IMR-90 (cell line): ENCODE measurements around the gene STXBP4. TPM values are rescaled to one million over a fixed set of nuclear protein-coding genes. Genes with fewer than 3 reads are reported as not detected.

ENCODE experiments used
- ATAC-seq: fragments of 200-7000 bp; cut with Tn5 transposase; 2 replicates; pipeline ENCODE4 v1.9.1; 2020; ENCODE audit warnings: low read depth, mild to moderate bottlenecking, moderate library complexity
- BruUV-seq: library from RNA; stranded (reverse); fragments of 400-500 nt; replicated peaks from 2 replicates; lab custom pipeline; 2021; lab: Mats Ljungman, UMichigan
- CTCF ChIA-PET: fragments of 300-600 bp; formaldehyde crosslinking; extraction: SDS; loops from one replicate; lab custom pipeline; 2021; ENCODE audit warnings: antibody characterized with exemption; lab: Yijun Ruan, JAX
- POLR2A ChIA-PET: fragments of 300-600 bp; sonication (Branson Sonifier 250); formaldehyde crosslinking; loops from one replicate; lab custom pipeline; 2022; ENCODE audit warnings: antibody characterized with exemption; ENCODE audit not compliant: unreplicated experiment; lab: Charles Lee
- DNase-seq: peaks from one replicate; pipeline ENCODE4 v3.0.0; 2013
- H2AFZ ChIP-seq: replicated peaks from 2 replicates; pipeline ENCODE3; 2013; ENCODE audit warnings: low read length, mild to moderate bottlenecking; ENCODE audit not compliant: poor library complexity
- H2AK5ac ChIP-seq: 2 replicates; pipeline ENCODE4 v1.6.1; 2013; ENCODE audit warnings: low read depth, low read length, inconsistent platforms
- H2AK9ac ChIP-seq: replicated peaks from 2 replicates; pipeline ENCODE3; 2013; ENCODE audit warnings: mild to moderate bottlenecking, low read depth, low read length, moderate library complexity; ENCODE audit not compliant: poor library complexity
- H2BK120ac ChIP-seq: 2 replicates; pipeline ENCODE4 v1.6.1; 2013; ENCODE audit warnings: low read depth, low read length, inconsistent platforms
- H2BK15ac ChIP-seq: 3 replicates; pipeline ENCODE4 v1.6.1; 2013; ENCODE audit warnings: low read depth, low read length, inconsistent platforms
- H2BK20ac ChIP-seq: 2 replicates; pipeline ENCODE4 v1.6.1; 2013; ENCODE audit warnings: low read depth, mild to moderate bottlenecking, inconsistent platforms, low read length, moderate library complexity
- H2BK5ac ChIP-seq: 2 replicates; pipeline ENCODE4 v1.6.1; 2013; ENCODE audit warnings: mild to moderate bottlenecking, low read depth, low read length, inconsistent platforms; ENCODE audit not compliant: poor library complexity, severe bottlenecking
- H3K14ac ChIP-seq: replicated peaks from 2 replicates; pipeline ENCODE4 v1.6.1; 2013; ENCODE audit warnings: low read depth, low read length, inconsistent platforms
- H3K18ac ChIP-seq: 2 replicates; pipeline ENCODE4 v1.6.1; 2013; ENCODE audit warnings: low read depth, low read length, control low read depth
- H3K23ac ChIP-seq: 2 replicates; pipeline ENCODE4 v1.6.1; 2013; ENCODE audit warnings: low read depth, low read length, inconsistent platforms
- H3K27ac ChIP-seq: 2 replicates; pipeline ENCODE4 v1.5.1; 2013; ENCODE audit warnings: mild to moderate bottlenecking, control low read depth, low read length; ENCODE audit not compliant: insufficient read depth
- H3K27me3 ChIP-seq: 2 replicates; pipeline ENCODE4 v1.6.1; 2013; ENCODE audit warnings: low read length; ENCODE audit not compliant: control insufficient read depth, insufficient read depth
- H3K36me3 ChIP-seq: 2 replicates; pipeline ENCODE4 v1.6.1; 2013; ENCODE audit warnings: low read length, mixed read lengths; ENCODE audit not compliant: control insufficient read depth, insufficient read depth
- H3K4ac ChIP-seq: 2 replicates; pipeline ENCODE4 v1.6.1; 2013; ENCODE audit warnings: low read depth, low read length, inconsistent platforms
- H3K4me1 ChIP-seq: 2 replicates; pipeline ENCODE4 v1.6.1; 2013; ENCODE audit warnings: low read length, mixed read lengths; ENCODE audit not compliant: control insufficient read depth, insufficient read depth
- H3K4me2 ChIP-seq: 2 replicates; pipeline ENCODE4 v1.6.1; 2013; ENCODE audit warnings: low read depth, mild to moderate bottlenecking, control low read depth, low read length, moderate library complexity
- H3K4me3 ChIP-seq: 2 replicates; pipeline ENCODE4 v1.5.1; 2013; ENCODE audit warnings: low read depth, mild to moderate bottlenecking, control low read depth, low read length, moderate library complexity; ENCODE audit not compliant: insufficient read depth
- H3K56ac ChIP-seq: 2 replicates; pipeline ENCODE4 v1.6.1; 2013; ENCODE audit warnings: low read length, inconsistent platforms; ENCODE audit not compliant: insufficient read depth; ENCODE audit errors: extremely low read depth
- H3K79me1 ChIP-seq, 2 experiments: 2 replicates each; pipeline ENCODE4 v1.6.1; 2013; ENCODE audit warnings: low read length in 2 of 2, inconsistent platforms in 1 of 2, low read depth in 1 of 2
- H3K9ac ChIP-seq: 2 replicates; pipeline ENCODE4 v1.6.1; 2013; ENCODE audit warnings: low read depth, low read length, control low read depth
- H3K9me1 ChIP-seq: 2 replicates; pipeline ENCODE4 v1.6.1; 2013; ENCODE audit warnings: low read length, inconsistent platforms; ENCODE audit not compliant: insufficient read depth
- H3K9me3 ChIP-seq: 2 replicates; pipeline ENCODE4 v1.6.1; 2013; ENCODE audit warnings: low read length; ENCODE audit not compliant: control insufficient read depth, insufficient read depth
- H4K20me1 ChIP-seq: 2 replicates; pipeline ENCODE4 v1.6.1; 2013; ENCODE audit warnings: low read length, inconsistent platforms; ENCODE audit not compliant: insufficient read depth
- H4K5ac ChIP-seq: 2 replicates; pipeline ENCODE4 v1.6.1; 2013; ENCODE audit warnings: mild to moderate bottlenecking, low read depth, low read length, control low read depth
- H4K8ac ChIP-seq, 2 experiments: 2 replicates each; pipeline ENCODE4 v1.6.1; 2013; ENCODE audit warnings: low read depth in 2 of 2, low read length in 2 of 2, control low read depth in 1 of 2, inconsistent platforms in 1 of 2
- H4K91ac ChIP-seq: 2 replicates; pipeline ENCODE4 v1.6.1; 2013; ENCODE audit warnings: low read depth, low read length, inconsistent platforms; ENCODE audit not compliant: insufficient read depth
- CEBPB ChIP-seq: IDR thresholded peaks from 2 replicates; pipeline ENCODE4 v1.6.1; 2012; ENCODE audit warnings: low read depth, low read length, improper control_type of control experiment
- FOS ChIP-seq: fragments of 150-350 bp; IDR thresholded peaks from 2 replicates; pipeline ENCODE4 v1.6.1; 2016; ENCODE audit warnings: low read depth, low read length
- MXI1 ChIP-seq: IDR thresholded peaks from 2 replicates; pipeline ENCODE4 v1.6.1; 2012; ENCODE audit warnings: low read depth, mild to moderate bottlenecking, low read length, moderate library complexity, borderline replicate concordance
- NFE2L2 ChIP-seq: fragments of 150-350 bp; IDR thresholded peaks from 2 replicates; pipeline ENCODE4 v1.6.1; 2016; ENCODE audit warnings: low read depth, mild to moderate bottlenecking, low read length
- RAD21 ChIP-seq: IDR thresholded peaks from 2 replicates; pipeline ENCODE4 v1.6.1; 2012; ENCODE audit warnings: low read length, improper control_type of control experiment
- RCOR1 ChIP-seq: IDR thresholded peaks from 2 replicates; pipeline ENCODE4 v1.6.1; 2012; ENCODE audit warnings: mild to moderate bottlenecking, low read length, improper control_type of control experiment; ENCODE audit not compliant: insufficient replicate concordance
- RFX5 ChIP-seq: IDR thresholded peaks from 2 replicates; pipeline ENCODE4 v1.8.0; 2012; ENCODE audit warnings: low read depth, mild to moderate bottlenecking, low read length, moderate library complexity
- WGBS, 2 experiments: methylation state at CpG; one replicate each; pipeline versions ENCODE4 v1.1.5 to v1.1.7; 2013; ENCODE audit warnings: missing lambda C conversion rate in 2 of 2; ENCODE audit not compliant: insufficient read length in 1 of 2; ENCODE audit errors: extremely low coverage in 2 of 2; 5-methylcytosine and 5-hydroxymethylcytosine counted together
- dilution Hi-C: fragments of 300-500 bp; cut with HindIII; formaldehyde crosslinking; loops from one replicate; pipeline ENCODE4 v1.14.3; 2018; ENCODE audit warnings: low sequenced_read_pairs; ENCODE audit not compliant: unreplicated experiment
- in situ Hi-C: fragments of 300-500 bp; cut with MboI; formaldehyde crosslinking; loops from 3 replicates; pipeline ENCODE4 v1.14.3; 2019; ENCODE audit warnings: low sequenced_read_pairs, inconsistent platforms, mixed read lengths
- intact Hi-C: fragments of 100-400 bp; cut with micrococcal nuclease; formaldehyde crosslinking; loops from 2 replicates; pipeline ENCODE4 v1.10.0; 2022
- polyA plus RNA-seq, 3 experiments: library from polyadenylated mRNA; depleted of rRNA; stranded (reverse); fragments of >200 nt; gene quantifications; 2 replicates each; pipeline ENCODE4 v1.2.3, GENCODE V29; 2012; ENCODE audit warnings: low replicate concordance in 1 of 3
- total RNA-seq: library from RNA; depleted of rRNA; stranded (reverse); fragments of >200 nt; gene quantifications from 2 replicates; pipeline ENCODE4 v1.2.3, GENCODE V29; 2012
- TF ChIP-seq, protein P1 (sequence below): fragments of 150-350 bp; IDR thresholded peaks from 2 replicates; pipeline ENCODE4 v1.6.1; 2016; ENCODE audit warnings: low read depth, mild to moderate bottlenecking, low read length, moderate library complexity, borderline replicate concordance

STXBP4 gene
- total and polyA plus RNA-seq, 2 of the 4 experiments (the other 2 are of a cell fraction): 4.1 to 20.4 TPM

DNA sequence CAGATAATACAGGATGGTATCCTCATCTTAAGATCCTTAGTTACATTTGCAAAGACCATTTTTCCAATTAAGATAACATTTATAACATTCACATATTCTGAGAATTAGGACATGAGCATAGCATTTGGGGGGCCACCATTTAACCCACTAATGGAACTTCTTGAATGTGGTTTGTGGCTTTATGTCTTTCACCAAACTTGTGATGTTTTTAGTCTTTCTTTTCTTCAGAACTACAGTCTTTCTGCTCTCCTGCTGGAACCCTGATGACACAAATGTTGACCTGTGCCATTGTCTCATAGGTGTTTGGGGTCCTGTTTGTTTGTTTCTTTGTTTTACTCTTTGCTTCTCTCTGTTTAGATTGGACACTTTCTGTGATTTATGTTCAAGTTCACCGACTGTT lies 23.3 kb upstream of the STXBP4 start:
- in situ Hi-C loops: no loop called here
- no peak overlapping the region for H2BK20ac ChIP-seq
- H3K9ac ChIP-seq: no peak overlapping the region
- H3K23ac ChIP-seq: no peak overlapping the region
- peaks cover 4% of the 10 kb centered on the region; the same call in 1 of the 2 replicates for H3K27me3 ChIP-seq
- no peak overlapping the region for H3K18ac ChIP-seq
- H2BK5ac ChIP-seq: no peak overlapping the region
- H4K91ac ChIP-seq: no peak overlapping the region
- no peak overlapping the region for H3K27ac ChIP-seq
- H3K14ac ChIP-seq: no peak overlapping the region
- CTCF ChIA-PET: interaction anchor here (0.7 kb wide), 1 partner anchor 259 kb away, joined by 3 read pairs; no protein-coding TSS in a partner anchor
- no peaks in the 10 kb centered on the region for H3K79me1 ChIP-seq
- peaks cover 1% of the 10 kb centered on the region; the same call in 1 of the 2 replicates for H3K36me3 ChIP-seq
- no peak for ATAC-seq
- H2BK120ac ChIP-seq: no peak overlapping the region
- dilution Hi-C loops: no loop called here
- H2BK15ac ChIP-seq: no peak overlapping the region
- H4K8ac ChIP-seq: no peak overlapping the region
- H2AFZ ChIP-seq: no peak overlapping the region
- no peak overlapping the region for H4K5ac ChIP-seq
- no peak overlapping the region for H3K4ac ChIP-seq
- BruUV-seq: no TSS peak
- peaks cover 4% of the 10 kb centered on the region; the same call in 1 of the 2 replicates for H4K20me1 ChIP-seq
- no peak overlapping the region for H2AK9ac ChIP-seq
- no peak overlapping the region for H2AK5ac ChIP-seq
- no peak overlapping the region for H3K56ac ChIP-seq
- no peak for DNase-seq
- intact Hi-C loops: no loop called here
- H3K4me3 ChIP-seq: no peak overlapping the region
- H3K9me3 ChIP-seq: no peaks in the 10 kb centered on the region
- WGBS, 2 experiments: no CpG with 5 or more reads among the region's 1 CpG
- TF ChIP-seq RAD21 (no peak), RFX5 (no peak), CEBPB (no peak), FOS (no peak), NFE2L2 (no peak), RCOR1 (no peak), MXI1 (no peak)
- TF ChIP-seq, protein P1, sequence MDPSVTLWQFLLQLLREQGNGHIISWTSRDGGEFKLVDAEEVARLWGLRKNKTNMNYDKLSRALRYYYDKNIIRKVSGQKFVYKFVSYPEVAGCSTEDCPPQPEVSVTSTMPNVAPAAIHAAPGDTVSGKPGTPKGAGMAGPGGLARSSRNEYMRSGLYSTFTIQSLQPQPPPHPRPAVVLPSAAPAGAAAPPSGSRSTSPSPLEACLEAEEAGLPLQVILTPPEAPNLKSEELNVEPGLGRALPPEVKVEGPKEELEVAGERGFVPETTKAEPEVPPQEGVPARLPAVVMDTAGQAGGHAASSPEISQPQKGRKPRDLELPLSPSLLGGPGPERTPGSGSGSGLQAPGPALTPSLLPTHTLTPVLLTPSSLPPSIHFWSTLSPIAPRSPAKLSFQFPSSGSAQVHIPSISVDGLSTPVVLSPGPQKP: no peak
- H3K9me1 ChIP-seq: peaks cover 5% of the 10 kb centered on the region; the same call in 1 of the 2 replicates
- no peak overlapping the region for H3K4me2 ChIP-seq
- peaks cover 8% of the 10 kb centered on the region for H3K4me1 ChIP-seq
- POLR2A ChIA-PET: interaction anchor here (0.7 kb wide), 1 partner anchor 82 kb away, joined by 4 read pairs; no protein-coding TSS in a partner anchor
